ENCODE measurements around the gene DLX4. TPM values are rescaled to one million over a fixed set of nuclear protein-coding genes. Genes with fewer than 3 reads are reported as not detected.

DLX4 gene
- total RNA-seq, 1 experiment from 2014 or later = 2.5 TPM

DNA sequence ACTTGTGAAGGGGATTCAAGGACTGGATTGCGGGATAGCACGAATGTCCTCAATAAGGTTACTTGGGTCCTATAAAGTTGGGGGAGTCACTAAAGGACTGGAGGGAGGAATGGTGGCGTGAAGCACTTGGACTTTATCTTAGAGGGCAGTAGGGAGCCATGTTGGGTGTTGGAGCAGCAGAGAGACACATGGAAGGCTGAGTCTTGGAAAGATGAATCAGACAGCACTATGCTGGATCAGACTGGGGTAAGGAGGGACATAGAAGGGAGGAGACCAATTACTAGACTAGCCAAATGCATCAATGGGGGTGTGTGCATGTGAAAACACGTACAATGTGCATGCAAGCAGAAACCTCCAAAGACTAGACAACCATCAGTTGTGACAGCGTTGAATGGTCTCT lies 26.0 kb upstream of the DLX4 start:
- no peak overlapping the region for H3K4me2 ChIP-seq (ENCODE audit: insufficient read depth, insufficient read length, low read length)
- no peak overlapping the region for H2AK5ac ChIP-seq (ENCODE audit: insufficient read length, low read length)
- TF ChIP-seq, protein P1, sequence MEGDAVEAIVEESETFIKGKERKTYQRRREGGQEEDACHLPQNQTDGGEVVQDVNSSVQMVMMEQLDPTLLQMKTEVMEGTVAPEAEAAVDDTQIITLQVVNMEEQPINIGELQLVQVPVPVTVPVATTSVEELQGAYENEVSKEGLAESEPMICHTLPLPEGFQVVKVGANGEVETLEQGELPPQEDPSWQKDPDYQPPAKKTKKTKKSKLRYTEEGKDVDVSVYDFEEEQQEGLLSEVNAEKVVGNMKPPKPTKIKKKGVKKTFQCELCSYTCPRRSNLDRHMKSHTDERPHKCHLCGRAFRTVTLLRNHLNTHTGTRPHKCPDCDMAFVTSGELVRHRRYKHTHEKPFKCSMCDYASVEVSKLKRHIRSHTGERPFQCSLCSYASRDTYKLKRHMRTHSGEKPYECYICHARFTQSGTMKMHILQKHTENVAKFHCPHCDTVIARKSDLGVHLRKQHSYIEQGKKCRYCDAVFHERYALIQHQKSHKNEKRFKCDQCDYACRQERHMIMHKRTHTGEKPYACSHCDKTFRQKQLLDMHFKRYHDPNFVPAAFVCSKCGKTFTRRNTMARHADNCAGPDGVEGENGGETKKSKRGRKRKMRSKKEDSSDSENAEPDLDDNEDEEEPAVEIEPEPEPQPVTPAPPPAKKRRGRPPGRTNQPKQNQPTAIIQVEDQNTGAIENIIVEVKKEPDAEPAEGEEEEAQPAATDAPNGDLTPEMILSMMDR (conservative IDR thresholded peaks at IDR 0.05) = no peak
- no peak overlapping the region for H3K4ac ChIP-seq (ENCODE audit: low read depth, low read length)
- no peak overlapping the region for H2BK12ac ChIP-seq (ENCODE audit: insufficient read length, low read depth, low read length)
- H3K27me3 ChIP-seq (ENCODE audit: insufficient read depth, low read length) = no peaks in the 10 kb centered on the region; the same call in 1 of the 2 replicates
- H3K27me3 Mint-ChIP-seq (ENCODE audit: low read depth) = peaks cover 81% of the 10 kb centered on the region
- H3K4me1 Mint-ChIP-seq = peaks cover 11 to 18% of the 10 kb centered on the region in 2 experiments
- H3K9ac ChIP-seq (ENCODE audit: extremely low read depth, insufficient read length, low read length) = no peak overlapping the region
- no peak overlapping the region for H3K23ac ChIP-seq (ENCODE audit: insufficient read length, low read depth, low read length)
- no CpG with 5 or more reads among the region's 5 CpGs for WGBS (ENCODE audit: extremely low coverage, insufficient read length, low lambda C conversion rate)
- no peaks in the 10 kb centered on the region for H3K9me3 ChIP-seq (ENCODE audit: control insufficient read depth, low read depth, low read length)
- no peak overlapping the region for H3K27ac Mint-ChIP-seq
- no peak overlapping the region for H3T11ph ChIP-seq (ENCODE audit: low read length)
- no peak overlapping the region for H2BK20ac ChIP-seq (ENCODE audit: low read depth, low read length, poor library complexity, severe bottlenecking)
- H2BK15ac ChIP-seq (ENCODE audit: low read depth, low read length) = no peak overlapping the region
- H3K4me1 ChIP-seq (ENCODE audit: insufficient read depth, low read length) = no peaks in the 10 kb centered on the region
- H3K79me1 ChIP-seq (ENCODE audit: insufficient read depth, low read depth, low read length, poor library complexity, severe bottlenecking) = no peaks in the 10 kb centered on the region
- no peak overlapping the region for H3K56ac ChIP-seq (ENCODE audit: insufficient read length, low read depth, low read length)
- H2BK5ac ChIP-seq (ENCODE audit: insufficient read length, low read length) = no peak overlapping the region
- no peak overlapping the region for H2BK120ac ChIP-seq (ENCODE audit: low read depth, low read length, poor library complexity, severe bottlenecking)
- H3K4me3 Mint-ChIP-seq = no peak overlapping the region
- no peak overlapping the region for H3K18ac ChIP-seq (ENCODE audit: insufficient read length, low read depth, low read length)
- no peak overlapping the region for H2AFZ ChIP-seq (ENCODE audit: low read length)
- no peak for DNase-seq
- H3K79me2 ChIP-seq (ENCODE audit: insufficient read depth, low read length) = no peaks in the 10 kb centered on the region
- no peaks in the 10 kb centered on the region for H4K20me1 ChIP-seq (ENCODE audit: control insufficient read depth, insufficient read depth, insufficient read length)
- H3K27ac ChIP-seq (ENCODE audit: insufficient read length, low read depth, low read length) = no peak overlapping the region
- no peaks in the 10 kb centered on the region; a peak in 1 of 5 replicates for H3K9me3 Mint-ChIP-seq
- H4K8ac ChIP-seq (replicated peaks; ENCODE audit: insufficient read length, low read depth, low read length) = no peak overlapping the region
- no peak overlapping the region for H4K91ac ChIP-seq (ENCODE audit: insufficient read length, low read depth, low read length)
- H3K36me3 Mint-ChIP-seq (ENCODE audit: insufficient read depth in 1 of 3, low read depth in 3 of 3) = no peaks in the 10 kb centered on the region
- no peak overlapping the region for H4K5ac ChIP-seq (ENCODE audit: insufficient read length, low read depth, low read length)
- H3K23me2 ChIP-seq (ENCODE audit: insufficient read length, low read depth, low read length, poor library complexity, severe bottlenecking) = peaks cover 2% of the 10 kb centered on the region
- no peak overlapping the region for H3K14ac ChIP-seq (ENCODE audit: insufficient read depth, low read length)

Data from H9 (cell line).